Measurements from ENCODE around the gene MBL2.

Gene MBL2

GRCh38 chr10:52770904-52771303 lies 1.7 kb downstream of the MBL2 start:
- no peak for TF ChIP-seq GABPA (IDR thresholded peaks at IDR 0.05; ENCODE audit: low read depth)
- TF ChIP-seq POLR2AphosphoS5 (IDR thresholded peaks at IDR 0.05; ENCODE audit: low read depth) = no peak
- no peak for TF ChIP-seq REST (IDR thresholded peaks at IDR 0.05; ENCODE audit: insufficient replicate concordance, low read depth)
- no peak for TF ChIP-seq SPI1 (IDR thresholded peaks at IDR 0.05; ENCODE audit: borderline replicate concordance, low read depth)
- TF ChIP-seq CTCF (IDR thresholded peaks at IDR 0.05; ENCODE audit: insufficient read depth, low read length) = no peak
- Histone ChIP-seq H3K27me3 (ENCODE audit: insufficient read depth, poor library complexity, severe bottlenecking) (no peaks in the 10 kb centered on the region), H3K4me3 (replicated peaks; ENCODE audit: insufficient read depth, low read length) (no peak overlapping the region), H3K27ac (replicated peaks) (no peak overlapping the region)
- no peak for DNase-seq (ENCODE audit: low read depth in 1 of 2, low spot score in 1 of 2)

GRCh38 chr10:52769966-52770365 lies 2.6 kb downstream of the MBL2 start:
- Histone ChIP-seq H3K4me3 (replicated peaks; ENCODE audit: insufficient read depth, low read length) (no peak overlapping the region), H3K27ac (replicated peaks) (no peak overlapping the region), H3K27me3 (ENCODE audit: insufficient read depth, poor library complexity, severe bottlenecking) (no peaks in the 10 kb centered on the region)
- TF ChIP-seq GABPA (IDR thresholded peaks at IDR 0.05; ENCODE audit: low read depth) (no peak), REST (IDR thresholded peaks at IDR 0.05; ENCODE audit: insufficient replicate concordance, low read depth) (no peak), POLR2AphosphoS5 (IDR thresholded peaks at IDR 0.05; ENCODE audit: low read depth) (no peak)
- DNase-seq (ENCODE audit: low read depth in 1 of 2, low spot score in 1 of 2) = no peak

GRCh38 chr10:52768001-52768532 lies 4.5 kb downstream of the MBL2 start:
- no peak overlapping the region for H3K4me3 ChIP-seq (replicated peaks; ENCODE audit: insufficient read depth, low read length)
- H3K27ac ChIP-seq (replicated peaks) = no peak overlapping the region
- DNase-seq (ENCODE audit: low read depth in 1 of 2, low spot score in 1 of 2) = no peak
- H3K27me3 ChIP-seq (ENCODE audit: insufficient read depth, poor library complexity, severe bottlenecking) = no peaks in the 10 kb centered on the region
- TF ChIP-seq REST (IDR thresholded peaks at IDR 0.05; ENCODE audit: insufficient replicate concordance, low read depth) (no peak), SPI1 (IDR thresholded peaks at IDR 0.05; ENCODE audit: borderline replicate concordance, low read depth) (no peak), GABPA (IDR thresholded peaks at IDR 0.05; ENCODE audit: low read depth) (no peak), POLR2AphosphoS5 (IDR thresholded peaks at IDR 0.05; ENCODE audit: low read depth) (no peak), CTCF (IDR thresholded peaks at IDR 0.05; ENCODE audit: insufficient read depth, low read length) (no peak)
